Measurements from ENCODE around the gene CBX5.

Gene CBX5

DNA sequence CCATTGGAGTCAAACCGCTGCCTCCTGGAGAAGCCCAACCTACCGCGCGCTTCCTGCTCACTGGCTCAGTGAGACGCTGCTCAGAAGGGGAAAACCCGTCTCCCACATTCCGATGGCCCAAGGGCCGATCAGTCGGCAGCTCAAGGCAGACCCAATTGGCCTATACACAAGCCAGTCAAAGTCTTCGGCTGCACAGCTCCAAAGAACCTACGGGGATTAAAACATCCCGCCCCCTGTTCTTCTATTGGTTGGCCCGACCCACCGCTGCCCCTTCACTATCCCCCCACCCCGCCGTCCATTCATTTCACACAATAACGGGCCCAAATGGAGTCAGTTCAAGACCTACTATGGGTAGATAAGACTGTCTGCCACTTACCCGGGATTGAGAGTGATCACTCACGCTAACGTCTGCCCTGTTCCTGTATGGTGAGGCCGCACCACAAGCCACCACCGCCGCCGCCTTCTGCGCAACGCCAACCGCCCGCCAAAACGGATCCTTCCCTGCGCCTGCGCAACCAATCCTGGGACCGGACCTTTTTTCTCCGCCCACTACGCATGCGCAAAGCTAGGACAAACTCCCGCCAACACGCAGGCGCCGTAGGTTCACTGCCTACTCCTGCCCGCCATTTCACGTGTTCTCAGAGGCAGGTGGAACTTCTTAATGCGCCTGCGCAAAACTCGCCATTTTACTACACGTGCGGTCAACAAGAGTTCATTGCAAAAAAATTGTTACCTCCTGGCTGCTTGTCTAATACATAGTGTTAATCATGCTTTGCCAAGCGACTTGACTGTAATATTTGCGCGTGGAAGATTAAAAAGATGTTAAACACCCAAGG lies at the start of gene CBX5:
TSS of gene CBX5 (minus strand) at position 491 of the 836 bp plus-strand sequence. CDS start 22,472 bp downstream, outside the sequence.
- TF ChIP-seq, protein P1, sequence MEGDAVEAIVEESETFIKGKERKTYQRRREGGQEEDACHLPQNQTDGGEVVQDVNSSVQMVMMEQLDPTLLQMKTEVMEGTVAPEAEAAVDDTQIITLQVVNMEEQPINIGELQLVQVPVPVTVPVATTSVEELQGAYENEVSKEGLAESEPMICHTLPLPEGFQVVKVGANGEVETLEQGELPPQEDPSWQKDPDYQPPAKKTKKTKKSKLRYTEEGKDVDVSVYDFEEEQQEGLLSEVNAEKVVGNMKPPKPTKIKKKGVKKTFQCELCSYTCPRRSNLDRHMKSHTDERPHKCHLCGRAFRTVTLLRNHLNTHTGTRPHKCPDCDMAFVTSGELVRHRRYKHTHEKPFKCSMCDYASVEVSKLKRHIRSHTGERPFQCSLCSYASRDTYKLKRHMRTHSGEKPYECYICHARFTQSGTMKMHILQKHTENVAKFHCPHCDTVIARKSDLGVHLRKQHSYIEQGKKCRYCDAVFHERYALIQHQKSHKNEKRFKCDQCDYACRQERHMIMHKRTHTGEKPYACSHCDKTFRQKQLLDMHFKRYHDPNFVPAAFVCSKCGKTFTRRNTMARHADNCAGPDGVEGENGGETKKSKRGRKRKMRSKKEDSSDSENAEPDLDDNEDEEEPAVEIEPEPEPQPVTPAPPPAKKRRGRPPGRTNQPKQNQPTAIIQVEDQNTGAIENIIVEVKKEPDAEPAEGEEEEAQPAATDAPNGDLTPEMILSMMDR (IDR thresholded peaks at IDR 0.05): no peak

DNA sequence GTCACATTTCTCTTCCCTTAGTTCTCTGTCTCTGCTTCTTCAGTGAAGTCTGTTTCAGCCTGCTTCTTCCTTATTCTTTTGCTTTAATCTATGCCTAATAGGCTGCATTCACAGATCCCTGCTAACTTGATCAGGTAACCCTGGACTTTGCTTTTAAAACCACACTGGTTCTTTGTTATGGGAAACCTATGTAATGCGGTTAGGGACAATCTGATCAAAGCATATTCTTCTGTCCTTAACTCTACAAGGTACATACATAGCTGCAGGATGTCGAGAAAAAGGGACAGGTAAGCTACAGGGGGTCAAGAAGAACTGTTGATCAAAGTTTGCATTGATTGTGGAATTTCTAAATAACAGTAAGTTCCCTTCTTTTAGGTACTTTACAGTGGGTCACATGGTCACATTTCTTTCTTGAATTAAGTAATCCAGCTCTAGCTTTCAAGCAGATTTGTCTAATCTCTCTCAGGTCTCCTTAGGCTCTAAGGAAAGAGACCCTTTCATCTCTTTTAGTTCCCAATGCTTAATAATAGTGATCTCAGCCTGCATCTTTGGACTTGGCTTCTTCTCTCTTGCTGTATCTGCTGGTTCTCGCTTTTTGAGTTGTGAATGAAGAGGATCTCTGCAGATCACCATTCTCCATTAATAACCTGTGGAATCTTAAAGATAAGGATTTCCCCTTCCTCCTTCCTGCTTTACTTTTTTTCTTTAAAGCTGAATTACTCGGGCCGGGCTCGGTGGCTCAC lies 48.8 kb upstream of the CBX5 start:
- TF ChIP-seq, protein P1 (IDR thresholded peaks at IDR 0.05): no peak

DNA sequence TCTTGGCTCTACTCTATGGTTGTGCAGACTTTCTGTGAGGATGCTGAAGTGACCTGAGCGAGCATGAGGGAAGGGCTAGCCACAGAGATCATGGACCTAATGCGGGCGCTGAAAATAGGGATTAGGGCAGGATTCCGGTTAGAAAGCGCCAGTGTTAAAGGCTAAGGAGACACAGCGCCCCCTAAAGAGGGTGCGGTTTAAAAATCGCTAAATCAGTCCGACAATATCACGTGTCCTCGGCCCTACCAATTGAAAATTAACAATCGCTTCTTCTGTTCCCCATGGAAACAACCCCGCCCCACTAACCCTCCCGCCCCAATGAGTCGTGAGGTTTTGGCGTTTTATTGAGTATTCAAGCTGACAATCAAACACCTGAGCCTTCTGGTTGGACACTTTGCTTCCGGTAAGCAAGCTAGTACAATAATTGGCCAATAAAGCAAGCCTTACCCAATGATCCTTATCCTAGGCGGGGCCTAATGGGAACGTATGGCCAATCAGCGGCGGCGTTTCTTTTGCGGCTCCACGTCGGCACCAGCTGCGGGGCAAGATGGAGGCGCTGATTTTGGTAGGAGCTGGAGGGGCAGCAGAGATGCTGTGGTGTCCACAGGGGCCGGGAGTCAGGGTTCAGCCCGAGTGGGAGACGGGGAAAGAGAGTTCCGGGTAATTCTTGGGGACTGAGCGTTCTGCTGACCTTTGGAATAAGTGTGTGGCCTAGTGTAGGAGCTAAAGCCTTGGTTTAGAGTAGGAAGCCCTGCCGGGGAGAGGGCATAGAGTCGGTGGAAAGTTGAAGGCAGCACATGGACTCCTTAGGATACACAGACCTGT lies 44.9 kb upstream of the CBX5 start, which contains the start of gene COPZ1:
TSS of gene COPZ1 (plus strand) at position 515 of the 825 bp plus-strand sequence. CDS start at position 548, 33 bp downstream.
- TF ChIP-seq, protein P1 (IDR thresholded peaks at IDR 0.05): peak; percentile 77

DNA sequence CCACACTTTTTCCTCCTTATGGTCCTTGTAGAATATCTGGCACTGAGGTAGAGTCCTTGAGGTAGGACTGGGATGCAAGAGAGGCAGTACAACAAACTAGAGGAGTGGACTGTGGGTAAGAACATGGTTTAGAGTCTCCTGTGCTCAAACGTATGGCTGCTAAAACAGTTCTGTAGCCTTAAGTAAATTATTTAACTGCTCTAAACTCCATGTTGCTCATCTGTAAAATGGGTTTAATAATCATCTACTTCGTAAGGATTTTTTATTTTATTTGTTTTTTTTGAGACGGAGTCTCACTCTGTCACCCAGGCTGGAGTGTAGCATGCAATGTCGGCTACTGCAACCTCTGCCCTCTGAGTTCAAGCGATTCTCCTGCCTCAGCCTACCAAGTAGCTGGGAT lies 41.4 kb upstream of the CBX5 start:
- TF ChIP-seq, protein P1 (IDR thresholded peaks at IDR 0.05): no peak

DNA sequence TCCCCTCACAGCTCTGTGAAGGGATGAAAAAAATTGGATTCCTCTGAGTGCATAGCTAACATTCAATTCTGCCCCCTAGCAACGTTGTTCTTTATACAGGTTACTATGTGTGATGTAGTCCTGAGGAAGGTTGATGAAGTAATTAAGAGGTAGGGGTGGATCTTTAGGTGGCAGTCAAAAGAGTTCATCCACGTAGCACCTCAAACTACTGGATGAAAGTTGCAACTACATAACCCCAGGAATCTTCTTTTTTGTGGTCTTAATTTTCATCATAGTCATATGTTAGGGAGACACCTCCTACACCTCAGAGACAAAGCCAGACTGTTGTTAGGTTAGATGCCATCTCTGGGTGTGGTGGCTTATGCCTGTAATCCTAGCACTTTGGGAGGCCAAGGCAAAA lies 31.1 kb upstream of the CBX5 start:
- TF ChIP-seq, protein P1 (IDR thresholded peaks at IDR 0.05): no peak

DNA sequence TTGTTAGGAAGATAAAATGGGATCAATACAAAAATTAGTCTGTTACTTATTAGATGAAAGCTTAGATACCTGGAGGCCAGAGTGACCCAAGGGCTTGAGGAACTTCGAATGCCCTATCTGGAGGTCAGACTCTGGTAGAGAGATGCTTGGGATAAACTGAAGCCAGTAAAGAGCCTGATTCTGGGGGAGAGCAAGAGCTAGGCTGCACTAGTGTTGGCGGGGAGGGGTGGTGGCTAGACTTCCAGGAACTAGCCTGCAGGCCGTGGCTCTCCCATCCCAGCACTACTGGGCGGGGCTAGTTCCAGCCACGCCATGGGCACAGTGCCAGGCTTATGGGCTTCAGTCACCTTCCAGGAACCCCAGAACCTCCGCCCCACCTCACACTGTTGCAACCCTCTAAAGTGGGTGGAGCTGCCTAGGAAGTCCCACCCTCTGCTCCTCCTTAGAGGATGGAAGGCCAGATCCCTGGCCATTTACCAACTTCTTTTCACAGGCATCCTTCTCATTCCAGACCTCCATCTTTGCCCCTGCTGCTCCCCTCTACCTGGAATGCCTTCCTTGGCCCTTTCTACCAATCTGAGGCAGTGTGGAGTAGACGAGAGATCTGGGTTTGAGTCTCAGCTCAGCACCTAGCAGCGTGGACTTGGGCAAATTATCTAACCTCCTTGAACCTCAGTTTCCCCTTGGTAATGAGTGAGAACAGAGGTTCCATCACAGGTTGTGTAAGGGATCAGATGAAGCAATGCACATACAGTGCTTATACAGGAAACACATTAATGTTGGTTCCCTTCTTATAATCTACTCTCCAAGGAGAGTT lies 27.2 kb upstream of the CBX5 start:
- TF ChIP-seq, protein P1 (IDR thresholded peaks at IDR 0.05): no peak
